LNCAP (cell line): ENCODE measurements around the gene HOXB1.

Experiments used
- TF ChIP-seq, protein P1 (sequence below): fragments of 450-650 bp; IDR thresholded peaks from 2 replicates; pipeline ENCODE4 v1.5.1; 2017; ENCODE audit warnings: mild to moderate bottlenecking

HOXB1 gene

DNA sequence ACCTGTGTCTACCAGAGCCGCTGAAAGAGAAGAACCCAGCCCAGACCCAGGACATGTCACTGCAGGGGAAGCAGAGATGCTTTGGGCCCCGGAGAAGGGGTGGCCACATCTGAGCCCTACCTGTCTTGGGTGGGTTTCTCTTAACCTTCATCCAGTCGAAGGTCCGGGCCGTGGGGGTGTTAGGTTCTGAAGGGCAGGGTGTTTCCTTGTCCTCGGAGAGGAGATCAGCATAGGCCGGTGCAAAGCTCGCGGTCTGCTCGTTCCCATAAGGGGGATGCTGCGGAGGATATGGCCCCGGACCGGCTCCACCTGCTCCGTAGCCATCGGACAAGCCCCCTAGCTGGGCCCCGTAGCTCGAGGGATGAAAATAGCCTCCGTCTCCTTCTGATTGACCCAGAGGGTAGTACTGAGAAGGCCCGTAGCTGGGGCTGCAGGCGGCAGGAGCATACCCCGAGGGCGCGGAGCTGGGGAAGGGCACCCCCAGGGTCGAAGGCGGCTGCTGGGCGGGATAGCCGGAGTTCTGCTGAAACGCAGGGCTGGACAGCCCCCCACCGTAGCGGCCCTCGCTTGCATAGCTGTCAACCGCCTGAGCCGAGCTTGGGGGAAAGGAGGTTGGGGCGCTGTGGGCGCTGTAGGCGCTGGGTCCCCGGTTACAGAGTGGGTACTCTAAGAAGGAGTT lies 464 bp downstream of the HOXB1 start:
- TF ChIP-seq, protein P1, sequence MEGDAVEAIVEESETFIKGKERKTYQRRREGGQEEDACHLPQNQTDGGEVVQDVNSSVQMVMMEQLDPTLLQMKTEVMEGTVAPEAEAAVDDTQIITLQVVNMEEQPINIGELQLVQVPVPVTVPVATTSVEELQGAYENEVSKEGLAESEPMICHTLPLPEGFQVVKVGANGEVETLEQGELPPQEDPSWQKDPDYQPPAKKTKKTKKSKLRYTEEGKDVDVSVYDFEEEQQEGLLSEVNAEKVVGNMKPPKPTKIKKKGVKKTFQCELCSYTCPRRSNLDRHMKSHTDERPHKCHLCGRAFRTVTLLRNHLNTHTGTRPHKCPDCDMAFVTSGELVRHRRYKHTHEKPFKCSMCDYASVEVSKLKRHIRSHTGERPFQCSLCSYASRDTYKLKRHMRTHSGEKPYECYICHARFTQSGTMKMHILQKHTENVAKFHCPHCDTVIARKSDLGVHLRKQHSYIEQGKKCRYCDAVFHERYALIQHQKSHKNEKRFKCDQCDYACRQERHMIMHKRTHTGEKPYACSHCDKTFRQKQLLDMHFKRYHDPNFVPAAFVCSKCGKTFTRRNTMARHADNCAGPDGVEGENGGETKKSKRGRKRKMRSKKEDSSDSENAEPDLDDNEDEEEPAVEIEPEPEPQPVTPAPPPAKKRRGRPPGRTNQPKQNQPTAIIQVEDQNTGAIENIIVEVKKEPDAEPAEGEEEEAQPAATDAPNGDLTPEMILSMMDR = no peak

DNA sequence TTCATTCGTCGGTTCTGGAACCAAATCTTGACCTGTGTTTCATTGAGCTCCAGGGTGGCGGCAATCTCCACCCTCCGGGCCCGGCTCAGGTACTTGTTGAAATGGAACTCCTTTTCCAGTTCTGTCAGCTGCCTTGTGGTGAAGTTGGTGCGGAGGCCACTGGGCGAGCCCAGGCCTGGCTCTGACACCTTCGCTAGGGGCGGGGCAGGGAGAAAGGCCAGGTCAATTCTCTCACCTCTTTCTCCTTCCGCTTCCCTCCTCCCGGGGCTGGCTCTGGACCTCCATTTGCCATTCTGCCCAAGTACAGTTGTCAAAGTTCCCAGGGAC lies 1.2 kb downstream of the HOXB1 start:
- TF ChIP-seq, protein P1 = no peak

DNA sequence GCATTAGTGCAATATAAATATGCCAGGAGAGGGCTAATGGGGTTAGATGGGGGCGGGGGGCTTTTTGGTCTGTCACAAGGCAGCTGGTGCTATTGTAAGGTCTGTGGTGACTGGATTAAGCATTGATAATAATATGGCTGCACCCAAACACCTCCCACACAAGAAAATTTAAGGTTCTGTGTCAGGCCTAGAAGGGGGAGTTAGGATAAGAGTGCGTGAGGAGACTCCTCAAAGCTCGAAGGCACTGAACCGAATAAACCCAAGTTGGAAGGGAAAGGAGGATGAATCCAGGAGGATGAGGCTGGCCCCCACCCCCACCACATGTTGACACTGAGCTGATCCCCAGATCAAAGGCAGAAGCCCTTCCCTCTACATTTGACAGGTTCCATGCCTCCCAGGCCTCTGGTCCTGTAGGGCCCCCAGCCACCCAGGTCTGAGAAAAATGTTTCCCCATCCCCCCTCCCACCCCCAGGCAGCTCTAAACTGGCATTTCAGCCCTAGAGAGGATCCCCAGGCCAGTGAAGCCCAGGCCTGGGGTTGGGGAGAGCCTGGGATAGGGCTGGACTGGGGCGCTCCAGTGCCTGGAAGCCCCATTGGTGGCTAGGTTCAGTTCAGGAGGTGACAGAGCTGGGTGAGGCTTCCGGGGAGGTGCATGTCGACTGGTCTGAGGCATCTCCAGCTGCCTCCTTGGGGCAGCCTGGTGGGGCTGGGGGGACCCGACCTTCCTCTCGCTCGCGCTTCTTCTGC lies 1.7 kb downstream of the HOXB1 start:
- TF ChIP-seq, protein P1 = no peak

DNA sequence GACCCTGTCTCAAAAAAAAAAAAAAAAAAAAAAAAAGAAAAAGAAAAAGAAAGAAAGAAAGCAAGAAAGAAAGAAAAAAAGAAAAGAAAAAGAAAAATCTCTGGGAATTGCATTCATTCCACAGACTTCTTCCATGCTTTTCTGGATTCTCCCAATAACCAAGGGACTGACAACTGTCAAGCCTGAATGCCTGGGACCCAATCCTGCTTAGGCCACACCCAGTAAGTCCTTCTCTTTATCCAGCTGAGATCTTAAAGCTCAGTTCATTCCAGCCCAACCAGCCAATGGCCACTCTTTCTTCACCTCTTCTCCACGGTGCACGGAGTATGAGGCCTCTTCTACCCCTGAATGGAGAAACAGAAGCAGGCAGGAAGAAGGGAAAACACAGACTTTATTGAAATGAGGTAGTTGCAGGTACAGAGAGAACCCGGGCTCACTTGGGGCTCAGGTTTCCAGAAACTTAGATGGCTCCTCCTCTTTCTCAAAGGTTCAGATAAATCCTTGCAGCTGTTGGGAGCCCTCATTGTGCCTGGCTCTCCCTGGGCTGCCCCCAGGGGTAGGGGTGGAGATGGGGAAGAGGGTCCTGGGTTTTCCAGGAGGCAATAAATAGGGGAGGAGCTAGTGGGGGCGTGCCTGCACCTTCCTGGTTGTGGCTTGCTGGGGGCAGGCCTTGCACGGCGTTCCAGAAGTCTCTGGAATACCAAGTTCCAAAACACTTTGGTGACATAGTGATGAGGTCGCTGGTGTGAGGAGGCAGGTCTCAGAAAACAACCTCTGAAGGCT lies 2.5 kb downstream of the HOXB1 start:
- TF ChIP-seq, protein P1 = no peak

DNA sequence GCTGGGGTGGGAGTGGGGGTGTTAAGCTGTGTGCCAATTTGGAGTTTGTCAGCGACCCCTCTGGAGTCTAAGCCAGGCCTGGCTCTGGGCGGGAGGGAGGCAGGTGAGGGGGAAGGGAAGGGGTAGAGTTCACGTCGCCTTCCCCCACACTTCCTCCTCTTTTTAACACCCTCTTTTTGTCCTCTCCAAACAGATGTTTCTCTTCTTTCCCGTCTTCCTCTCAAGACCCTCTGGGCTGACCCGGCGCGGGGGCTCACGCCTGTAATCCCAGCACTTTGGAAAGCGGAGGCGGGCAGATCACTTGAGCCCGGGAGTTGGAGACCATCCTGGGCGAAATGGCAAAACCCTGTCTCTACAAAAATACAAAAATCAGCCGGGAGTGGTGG lies 3.3 kb downstream of the HOXB1 start:
- TF ChIP-seq, protein P1 = no peak

DNA sequence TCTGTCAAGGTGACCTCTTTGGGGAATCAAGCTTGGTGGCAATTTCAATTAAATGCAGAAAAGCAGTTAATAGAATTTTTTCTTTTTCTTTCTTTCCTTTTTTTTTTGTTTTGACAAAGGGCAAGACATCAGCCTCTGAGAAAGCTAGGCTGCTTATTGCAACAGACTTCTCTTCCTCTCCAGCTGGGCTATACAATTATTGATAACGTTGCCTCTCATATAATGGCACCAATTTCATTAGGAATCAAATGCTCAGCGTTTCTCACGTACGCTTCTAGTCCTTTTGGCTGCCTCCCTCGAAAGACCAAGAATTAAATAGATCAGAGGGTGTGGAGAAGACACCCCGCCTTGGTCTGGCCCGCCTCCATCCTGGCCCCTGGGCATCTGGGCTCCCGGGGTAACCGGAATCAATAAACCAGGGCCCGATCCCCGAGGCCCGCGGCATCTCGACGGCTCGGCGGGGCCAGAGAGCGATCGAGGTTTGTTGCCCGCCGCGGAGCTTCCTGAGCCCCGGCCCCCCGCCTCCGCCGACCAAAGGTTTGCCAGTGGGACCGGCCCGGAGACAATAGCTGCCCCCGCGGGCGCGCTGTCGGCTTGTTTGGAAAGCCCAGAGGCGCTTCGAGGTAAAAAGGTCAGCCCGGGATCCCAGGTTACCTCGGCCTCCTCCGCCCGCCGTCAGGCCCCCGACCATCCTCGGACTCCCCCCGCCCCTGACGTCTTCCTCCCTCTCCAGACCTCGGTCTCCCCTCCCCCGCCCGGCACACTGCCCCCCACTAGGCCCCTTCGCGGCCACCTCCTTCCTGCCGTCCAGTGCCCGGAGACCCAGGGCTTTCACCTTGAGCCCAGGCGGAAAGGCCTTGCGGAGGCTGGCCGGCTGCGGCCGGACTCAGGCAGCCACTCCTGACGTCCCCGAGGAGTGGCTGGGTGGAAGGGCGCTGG lies 3.9 kb downstream of the HOXB1 start:
- TF ChIP-seq, protein P1 = no peak

DNA sequence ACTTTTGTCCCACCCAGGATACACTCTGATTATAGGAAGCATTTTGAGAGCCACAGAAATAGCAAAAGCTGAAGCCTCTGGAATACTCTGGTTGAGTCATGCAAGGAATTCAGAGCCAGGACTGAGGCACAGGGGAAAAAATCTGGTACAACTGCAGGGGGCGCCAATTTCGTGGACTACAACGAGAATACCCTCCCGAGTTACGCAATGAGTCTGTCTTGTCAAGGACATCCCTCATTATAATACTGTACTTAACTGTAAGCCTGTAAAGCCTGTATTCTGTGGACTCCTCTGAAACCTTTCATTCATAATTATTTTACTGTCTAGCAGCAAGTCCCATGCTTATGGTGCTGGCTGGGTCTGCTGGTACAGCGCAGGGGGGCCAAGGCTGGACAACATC lies 7.8 kb downstream of the HOXB1 start:
- TF ChIP-seq, protein P1 = no peak
